GM19351 (cell line): ENCODE data around the gene MLLT3.
A peak's percentile ranks its signal among the peaks of the same experiment; 100 is the strongest.

Experiments
- ATAC-seq: cut with Tn5 transposase; IDR thresholded peaks from one replicate; pipeline ENCODE4 v1.9.1; 2021; ENCODE audit warnings: mild to moderate bottlenecking, moderate library complexity; ENCODE audit not compliant: unreplicated experiment

The MLLT3 gene

GRCh38 chr9:20630241-20630943 lies 8.1 kb upstream of the MLLT3 start:
- no peak for ATAC-seq

- no peak for ATAC-seq
Observed at GRCh38 chr9:20625003-20625349, 2.7 kb upstream of the MLLT3 start.

- ATAC-seq, result no peak
Observed at GRCh38 chr9:20624201-20625002, 2.1 kb upstream of the MLLT3 start.

GRCh38 chr9:20623748-20624124 lies 1.4 kb upstream of the MLLT3 start:
- no peak for ATAC-seq

- peak; percentile 19 for ATAC-seq
Observed at GRCh38 chr9:20623021-20623747, 885 bp upstream of the MLLT3 start.

- ATAC-seq, result peak; percentile 16
Observed at GRCh38 chr9:20621471-20622329, 599 bp downstream of the MLLT3 start.

GRCh38 chr9:20620650-20621470 lies 1.4 kb downstream of the MLLT3 start:
- no peak for ATAC-seq

GRCh38 chr9:20619487-20620200 lies 2.7 kb downstream of the MLLT3 start:
- no peak for ATAC-seq

GRCh38 chr9:20618361-20618802 lies 3.9 kb downstream of the MLLT3 start:
- no peak for ATAC-seq

GRCh38 chr9:20616808-20617207 lies 5.5 kb downstream of the MLLT3 start:
- ATAC-seq, result no peak

- no peak for ATAC-seq
Observed at GRCh38 chr9:20614602-20615216, 7.6 kb downstream of the MLLT3 start.

- no peak for ATAC-seq
Observed at GRCh38 chr9:20611691-20612287, 10.5 kb downstream of the MLLT3 start.

- ATAC-seq, result no peak
Observed at GRCh38 chr9:20610591-20610990, 11.7 kb downstream of the MLLT3 start.

GRCh38 chr9:20608582-20608981 lies 13.7 kb downstream of the MLLT3 start:
- ATAC-seq, result no peak

- ATAC-seq, result no peak
Observed at GRCh38 chr9:20606652-20607051, 15.6 kb downstream of the MLLT3 start.

- peak; percentile 83 for ATAC-seq
Observed at GRCh38 chr9:20604562-20604961, 17.7 kb downstream of the MLLT3 start.

GRCh38 chr9:20603524-20604268 lies 18.6 kb downstream of the MLLT3 start:
- ATAC-seq, result no peak

- no peak for ATAC-seq
Observed at GRCh38 chr9:20601292-20601691, 21.0 kb downstream of the MLLT3 start.
